CD4-positive, alpha-beta T cell treated with Interleukin-6 at 100 ng/mL for 8 hours (primary cell): ENCODE data around the gene CFAP20DC.

Source experiments
- DNase-seq: peaks from one replicate; pipeline ENCODE4 v3.0.0-alpha.2; 2020; ENCODE audit warnings: mixed read lengths, low spot score

Gene CFAP20DC

DNA sequence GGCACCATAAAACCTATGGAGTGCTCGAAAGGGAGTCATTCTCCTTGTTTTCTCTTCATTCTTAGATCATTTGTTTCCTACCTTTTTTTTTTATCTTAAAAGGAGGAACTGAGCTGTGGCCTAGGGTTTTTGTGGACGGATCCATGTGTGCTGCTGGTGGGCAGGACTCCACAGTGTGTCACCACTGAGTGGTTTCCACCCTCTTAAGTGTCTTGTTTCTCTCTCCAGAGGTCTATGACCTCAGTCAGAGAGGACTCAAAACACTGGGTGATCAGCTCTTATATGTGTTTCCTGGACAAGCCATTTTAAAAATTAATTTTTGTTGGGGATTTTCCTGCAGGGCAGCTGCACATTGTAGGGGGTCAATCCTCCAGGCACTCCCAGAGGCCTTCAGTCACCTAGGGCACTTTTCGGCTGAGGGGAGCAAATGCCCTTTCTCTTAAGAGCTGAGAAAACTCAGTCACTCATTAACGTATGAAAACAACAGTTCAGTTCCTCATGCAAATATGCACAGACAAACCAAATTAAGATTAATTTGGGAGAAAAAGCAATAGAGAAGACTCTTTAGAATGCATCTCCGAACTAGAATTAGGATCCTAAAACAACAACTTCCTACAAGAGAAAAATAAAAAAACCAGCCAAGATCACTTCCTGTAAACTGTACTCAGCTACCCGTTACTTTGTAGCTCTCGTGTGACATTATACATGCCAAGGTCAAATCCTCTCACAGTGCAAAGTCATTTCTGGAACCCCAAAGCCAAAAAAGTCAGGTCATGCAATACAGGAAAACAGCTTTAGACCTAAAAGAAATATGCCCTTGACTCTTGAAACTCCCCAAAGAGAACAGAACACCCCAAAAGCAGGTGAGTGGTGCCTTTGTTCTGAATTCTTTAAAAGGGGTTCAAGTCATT, 355.6 kb downstream of the CFAP20DC start:
- no peak for DNase-seq

GRCh38 chr3:58692484-58692883, 357.3 kb downstream of the CFAP20DC start:
- DNase-seq, result no peak
